Measurements from ENCODE around the gene CREB5.

The CREB5 gene

GRCh38 chr7:28759475-28759971, 347.2 kb downstream of the CREB5 start:
- peak; percentile 64 for DNase-seq (ENCODE audit: low read depth)
- no peak for TF ChIP-seq CTCF (conservative IDR thresholded peaks at IDR 0.05; ENCODE audit: low read length)
- H3K4me3 ChIP-seq (ENCODE audit: low read length), result no peak overlapping the region

GRCh38 chr7:28761505-28761904, 349.2 kb downstream of the CREB5 start:
- DNase-seq (ENCODE audit: low read depth), result no peak
- H3K4me3 ChIP-seq (ENCODE audit: low read length), result no peak overlapping the region
- TF ChIP-seq CTCF (conservative IDR thresholded peaks at IDR 0.05; ENCODE audit: low read length), result no peak

DNA sequence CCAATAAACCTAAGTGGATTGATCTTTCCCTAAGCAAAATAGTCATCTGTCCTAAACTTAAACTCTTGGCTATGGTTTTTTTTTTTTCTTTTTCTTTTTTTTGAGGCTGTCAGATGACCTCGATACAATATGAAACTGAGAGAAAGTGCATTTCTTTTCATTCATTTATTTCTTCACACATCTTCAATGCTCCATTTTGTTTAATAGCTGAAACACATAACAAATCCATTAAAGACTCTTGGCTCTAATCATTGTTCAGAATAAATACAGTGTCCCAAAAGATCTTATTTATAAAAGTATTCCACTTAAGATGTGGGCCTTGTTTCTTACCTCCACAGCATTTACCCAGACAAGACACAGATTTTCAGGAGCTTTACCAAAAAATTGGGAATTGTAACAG, 350.3 kb downstream of the CREB5 start:
- no peak for DNase-seq (ENCODE audit: low read depth)
- no peak overlapping the region for H3K4me3 ChIP-seq (ENCODE audit: low read length)
- TF ChIP-seq CTCF (conservative IDR thresholded peaks at IDR 0.05; ENCODE audit: low read length), result no peak

GRCh38 chr7:28766359-28766758, 354.0 kb downstream of the CREB5 start:
- no peak for TF ChIP-seq CTCF (conservative IDR thresholded peaks at IDR 0.05; ENCODE audit: low read length)
- no peak for DNase-seq (ENCODE audit: low read depth)

GRCh38 chr7:28767356-28767755, 355.0 kb downstream of the CREB5 start:
- peak; percentile 22 for DNase-seq (ENCODE audit: low read depth)
- TF ChIP-seq CTCF (conservative IDR thresholded peaks at IDR 0.05; ENCODE audit: low read length), result no peak
- no peak overlapping the region for H3K4me3 ChIP-seq (ENCODE audit: low read length)

More at GRCh38 chr7:28766359-28766758, 354.0 kb downstream of the CREB5 start:
- no peak overlapping the region for H3K4me3 ChIP-seq (ENCODE audit: low read length)

DNA sequence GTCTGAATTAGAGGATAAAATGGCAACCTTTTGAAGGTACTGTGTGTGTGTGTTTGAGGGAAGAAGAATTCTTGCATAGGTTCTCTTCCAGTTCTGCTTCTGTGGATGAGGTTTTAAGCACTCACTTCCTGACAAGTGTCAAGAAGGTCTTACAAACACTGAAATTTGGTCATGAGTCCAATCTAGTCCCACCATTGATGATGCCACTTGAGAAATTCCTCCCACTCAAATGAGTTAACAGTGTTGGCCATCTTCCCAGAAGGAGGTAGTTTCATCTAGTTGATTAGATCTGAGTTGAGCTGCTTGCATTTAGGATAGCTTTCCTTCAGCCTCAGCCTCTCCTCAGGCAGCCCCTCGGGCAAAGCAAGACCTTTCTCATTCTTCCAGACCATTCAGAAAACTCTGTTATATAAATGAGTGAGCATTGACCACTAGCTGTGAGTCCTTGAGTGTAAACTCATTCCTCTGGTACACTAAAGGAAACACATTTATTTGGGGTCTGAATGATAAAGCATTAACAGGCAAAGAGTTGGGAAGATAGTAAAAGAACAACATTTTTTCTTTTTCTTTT, 356.3 kb downstream of the CREB5 start:
- peak; percentile 38 for DNase-seq (ENCODE audit: low read depth)
- TF ChIP-seq CTCF (conservative IDR thresholded peaks at IDR 0.05; ENCODE audit: low read length), result no peak
- H3K4me3 ChIP-seq (ENCODE audit: low read length), result no peak overlapping the region

- H3K4me3 ChIP-seq (ENCODE audit: low read length), result no peak overlapping the region
- no peak for TF ChIP-seq CTCF (conservative IDR thresholded peaks at IDR 0.05; ENCODE audit: low read length)
- DNase-seq (ENCODE audit: low read depth), result no peak
These were observed 359.7 kb downstream of the CREB5 start for GRCh38 chr7:28771906-28772622.
